Left forelimb (tissue), 1 donor: ENCODE measurements around the gene GNAZ.

ENCODE experiments used
- DNase-seq: peaks from one replicate; pipeline ENCODE4 v3.0.0-alpha.2; 2018; ENCODE audit warnings: low spot score

GNAZ gene

DNA sequence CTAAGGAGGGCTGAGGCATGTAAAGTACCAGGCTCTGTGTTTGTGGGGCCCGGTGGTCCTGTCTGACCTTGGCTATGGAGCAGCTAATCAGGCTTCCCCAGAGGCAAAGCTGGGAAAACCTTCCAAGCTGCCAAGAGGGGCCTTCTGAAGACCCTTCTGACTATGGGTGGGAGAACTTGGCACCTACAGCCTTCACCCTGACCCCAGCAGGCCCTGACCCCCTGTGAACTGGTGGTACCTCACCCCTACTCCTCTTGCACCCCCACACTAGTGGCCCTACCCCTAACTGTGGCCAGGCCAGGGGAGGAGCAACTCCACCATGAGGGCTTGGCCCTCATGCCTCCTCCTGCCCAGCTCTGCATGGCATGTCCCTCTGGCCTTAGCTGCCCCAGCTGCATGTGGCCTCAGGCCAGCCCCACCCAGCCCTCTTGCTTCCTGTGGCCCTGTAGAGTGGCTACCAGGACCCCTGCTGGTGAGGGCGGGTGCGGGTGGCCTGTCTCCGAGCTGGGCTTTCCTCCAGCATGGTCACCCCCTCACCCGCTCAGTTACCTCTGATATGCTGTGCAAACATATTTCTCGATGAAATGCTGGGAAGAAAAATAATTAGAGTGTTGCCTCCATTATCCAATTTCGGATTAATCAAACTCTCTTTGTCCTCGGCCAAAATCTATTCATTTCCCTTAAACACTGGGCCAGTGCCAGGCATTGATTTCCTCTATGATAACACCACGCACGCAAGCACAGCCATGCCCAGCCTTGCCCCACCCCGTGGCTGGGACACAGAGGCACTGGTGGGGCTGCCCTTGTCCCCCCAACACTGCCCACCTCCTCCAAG is 7.5 kb downstream of the GNAZ start:
- DNase-seq = no peak

DNA sequence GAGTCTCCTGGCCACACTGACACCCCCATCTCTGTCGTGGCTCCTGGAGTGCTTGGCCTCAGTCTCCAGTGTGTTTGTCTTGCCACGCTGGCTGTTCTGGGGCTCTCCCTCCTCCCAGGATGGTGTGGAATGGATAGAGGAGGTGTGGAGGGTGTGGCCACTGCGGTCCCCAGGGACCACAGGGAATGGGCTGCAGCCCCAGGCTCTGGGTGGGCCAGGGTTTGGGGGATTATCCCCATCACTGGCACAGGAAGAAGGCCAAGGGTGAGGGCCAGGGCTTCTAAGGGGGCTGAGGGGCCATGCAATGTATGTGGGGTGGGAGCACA is 8.1 kb downstream of the GNAZ start:
- no peak for DNase-seq

DNA sequence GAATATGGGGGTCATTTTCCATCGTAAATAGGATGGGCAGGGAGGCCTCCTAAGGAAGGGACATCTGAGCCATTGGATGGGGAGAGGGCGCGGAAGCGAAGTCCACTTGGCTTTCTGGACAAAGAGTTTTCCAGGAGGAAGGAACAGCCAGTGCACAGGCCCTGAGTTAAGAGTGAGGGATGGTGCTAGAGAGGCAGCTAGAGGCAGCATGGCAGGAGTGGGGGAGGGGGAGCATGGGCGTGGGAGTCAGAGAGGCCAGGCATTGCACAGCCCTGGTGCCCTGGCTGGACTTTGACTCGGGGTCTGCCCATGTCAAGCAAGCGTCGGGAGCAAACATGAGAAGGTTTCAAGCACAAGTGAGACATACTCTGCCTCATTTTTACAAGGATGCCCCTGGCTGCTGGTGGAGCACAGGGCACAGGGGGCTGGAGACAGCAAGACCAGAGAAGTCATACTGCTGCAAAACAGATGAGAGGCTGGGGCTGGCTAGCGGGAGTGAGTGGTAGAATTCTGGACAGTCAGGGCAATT is 9.0 kb downstream of the GNAZ start:
- DNase-seq = no peak

DNA sequence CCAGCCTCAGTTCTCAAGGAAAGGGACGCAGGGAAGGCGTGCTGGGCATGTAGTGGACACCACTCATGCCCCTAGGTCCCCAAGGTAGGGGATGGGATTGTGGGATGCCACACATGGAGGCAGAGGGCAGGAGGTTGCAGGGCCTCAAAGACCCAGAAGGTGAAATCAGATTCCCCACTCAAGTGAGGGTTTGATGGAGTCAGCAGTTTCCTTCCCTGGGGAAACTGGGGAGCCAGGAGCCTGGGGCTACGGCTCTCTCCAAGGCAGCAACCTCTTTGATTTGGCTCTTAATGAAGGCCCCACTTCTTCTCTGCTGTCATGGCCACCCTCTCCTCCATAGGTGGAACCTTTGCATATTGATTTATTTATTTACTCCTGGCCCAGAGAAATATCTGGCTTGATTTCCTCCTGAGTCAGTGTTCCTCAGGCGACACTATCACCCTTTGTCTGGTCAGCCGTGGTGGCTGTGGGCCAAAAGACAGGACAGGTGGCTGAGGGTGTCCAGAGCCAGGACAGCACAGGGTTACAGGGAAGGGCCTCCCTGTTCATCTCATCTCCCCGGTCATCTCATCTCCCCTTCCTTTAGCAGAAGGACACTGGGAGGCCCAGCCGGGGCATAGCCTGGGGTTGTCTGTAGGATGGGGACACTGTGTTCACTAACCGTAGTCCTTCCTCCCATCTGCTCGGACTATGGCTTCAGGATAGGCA is 9.6 kb downstream of the GNAZ start:
- DNase-seq = no peak

DNA sequence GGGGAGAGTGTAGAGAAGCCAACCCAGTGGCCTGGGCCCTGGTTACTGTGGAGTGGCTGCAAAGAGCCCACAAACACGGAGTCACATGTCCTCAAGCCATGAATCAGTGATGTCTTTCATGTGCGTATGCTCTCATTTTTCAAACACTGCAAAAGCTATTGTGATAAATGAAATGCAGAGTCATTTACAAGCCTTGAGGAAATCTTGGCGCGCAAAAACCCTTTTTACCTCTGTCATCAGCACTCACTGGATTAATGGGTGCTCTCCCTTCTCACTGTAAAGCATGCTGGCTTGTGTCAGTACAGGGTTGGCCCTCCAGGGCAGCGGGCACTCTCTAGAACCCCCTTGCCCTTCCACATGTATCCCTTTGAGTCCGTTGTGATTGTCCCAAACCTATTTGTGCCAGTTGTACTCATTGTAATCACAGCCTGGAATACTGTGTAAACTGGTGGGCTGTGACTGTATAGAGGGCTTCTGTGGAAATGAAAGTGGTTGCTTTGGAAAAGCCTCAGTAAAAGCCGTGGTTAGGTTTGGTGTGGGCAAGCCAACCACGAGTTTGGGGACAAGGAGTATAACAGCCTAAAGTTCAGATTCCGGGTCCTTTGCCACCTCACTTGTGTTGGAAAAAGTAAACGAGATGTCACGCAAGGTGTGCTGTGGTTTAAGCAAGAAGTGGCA is 10.4 kb downstream of the GNAZ start:
- no peak for DNase-seq

DNA sequence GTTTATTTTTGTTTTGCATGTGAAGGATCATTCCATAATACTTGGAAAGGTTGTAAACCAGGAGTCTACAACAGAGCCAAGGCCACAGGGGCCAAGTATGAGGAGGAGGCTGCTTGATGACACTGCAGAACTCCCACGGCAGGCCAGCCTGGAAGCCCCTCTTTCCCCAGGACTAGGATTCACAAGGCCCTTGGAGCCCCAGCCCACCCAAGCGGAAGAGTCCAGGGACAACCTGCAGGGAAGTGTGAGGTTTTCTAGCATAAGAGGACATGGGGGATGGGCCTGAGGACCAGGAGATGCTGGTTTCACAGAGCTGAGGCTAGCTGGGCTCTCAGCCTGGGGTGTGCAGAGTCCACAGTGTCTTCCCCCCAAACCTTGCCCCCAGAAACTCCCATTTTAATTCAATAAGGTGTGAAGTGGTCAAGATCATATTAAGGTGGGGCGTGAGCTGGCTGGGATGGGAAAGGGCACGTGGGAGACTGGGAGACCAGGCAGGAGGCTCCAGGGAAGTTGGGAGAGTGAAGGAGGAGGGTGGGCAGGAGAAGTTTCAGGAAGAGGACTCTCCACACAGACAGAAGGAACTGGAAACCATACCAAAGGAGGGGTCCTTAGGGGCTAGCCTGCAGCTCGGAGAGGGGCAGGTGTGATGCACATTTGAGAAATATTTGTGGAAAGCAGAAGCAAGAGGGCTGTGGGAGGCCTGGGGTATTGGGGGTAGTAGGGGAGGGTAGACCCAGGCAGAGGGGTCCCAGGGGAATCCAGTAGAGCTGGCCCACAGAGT is 12.4 kb downstream of the GNAZ start:
- DNase-seq = no peak

DNA sequence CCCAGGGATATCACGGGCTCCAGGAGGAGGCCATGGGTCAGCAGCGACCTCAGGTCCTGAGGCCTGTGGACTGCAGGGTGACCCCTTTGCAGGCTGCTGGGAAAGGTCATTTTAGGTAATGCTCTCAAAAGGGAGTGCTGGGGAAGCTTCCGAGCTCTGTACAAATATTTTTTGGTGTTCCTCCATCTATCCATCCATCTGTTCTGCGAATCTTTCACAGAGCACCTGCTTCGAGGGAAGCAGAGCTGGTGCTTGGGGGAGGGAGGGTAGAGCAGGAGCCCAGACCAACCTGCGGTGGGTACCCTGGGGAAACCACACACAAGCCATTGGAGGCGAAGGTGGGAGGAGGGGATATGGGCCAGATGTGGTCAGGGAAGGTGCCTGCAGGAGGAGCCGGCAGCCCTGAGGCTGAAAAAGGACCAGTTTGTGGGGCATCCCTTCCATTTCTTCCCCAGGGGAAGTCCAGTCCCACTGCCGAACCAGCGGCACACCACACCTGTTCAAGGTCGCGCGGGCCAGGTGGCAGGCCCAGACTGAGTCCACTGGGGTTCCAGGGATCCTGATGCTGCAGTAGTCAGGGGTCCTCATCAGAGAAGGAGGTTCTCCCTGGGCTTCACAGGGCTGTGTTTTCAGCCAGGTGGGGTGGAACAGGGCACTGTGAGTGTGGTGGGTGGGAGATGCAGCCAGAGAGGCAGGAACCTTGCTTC is 13.1 kb downstream of the GNAZ start:
- no peak for DNase-seq

DNA sequence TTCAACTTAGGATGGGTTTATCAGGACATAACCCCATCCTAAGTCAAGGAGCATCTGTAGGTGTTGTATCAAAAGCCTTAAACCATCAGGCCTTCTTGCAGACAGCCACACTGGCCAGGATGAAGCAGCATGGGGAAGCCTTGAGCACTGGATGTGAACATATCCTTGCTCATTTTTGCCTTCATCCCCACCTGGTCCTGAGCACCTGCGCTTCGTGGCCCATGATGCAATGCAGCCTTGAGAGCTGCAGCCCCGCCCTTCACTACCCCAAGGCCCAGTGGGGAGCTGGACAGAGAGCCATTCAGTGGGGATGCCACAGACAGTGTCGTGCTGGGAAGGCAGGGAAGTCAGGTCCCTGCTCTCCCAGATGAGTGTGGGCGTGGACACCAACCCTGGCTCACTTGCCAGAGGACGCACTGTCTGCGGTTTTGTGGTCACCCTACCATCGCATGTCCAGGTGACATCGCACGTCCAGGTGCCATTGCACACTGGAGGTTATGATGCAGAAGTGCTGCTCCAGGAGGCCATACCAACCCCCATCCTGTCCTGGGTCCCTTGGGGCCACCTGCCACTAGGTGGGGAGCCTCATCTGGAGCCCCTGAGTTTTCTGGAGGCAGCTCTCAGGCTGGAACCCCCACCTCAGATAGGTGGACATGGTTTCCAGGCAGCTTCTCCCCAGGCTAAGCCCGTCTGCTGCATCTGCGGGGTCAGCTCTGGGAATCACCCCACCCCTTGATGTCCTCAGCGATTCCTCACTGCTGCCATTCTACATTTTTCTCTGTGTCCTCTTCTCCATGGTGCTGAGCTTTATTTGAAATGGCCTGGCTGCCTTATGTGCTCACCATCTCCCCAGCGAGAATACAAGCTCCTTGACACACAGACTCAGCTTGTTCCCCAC is 14.4 kb downstream of the GNAZ start:
- no peak for DNase-seq

DNA sequence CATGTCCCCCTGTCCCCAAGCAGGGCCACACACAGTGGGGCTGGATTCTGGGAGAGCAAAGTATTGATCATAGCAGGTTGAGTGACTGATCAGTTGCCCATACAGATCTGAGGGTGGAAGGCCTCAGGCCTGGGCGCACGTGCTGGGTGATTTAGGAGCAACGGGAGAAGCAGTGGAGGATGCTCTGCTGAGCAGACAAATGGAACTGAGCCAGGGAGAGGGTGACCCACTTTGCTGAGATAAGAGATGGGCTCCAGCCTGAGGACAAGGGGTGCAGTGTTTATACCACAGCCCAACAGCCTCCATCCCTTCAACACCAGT is 15.0 kb downstream of the GNAZ start:
- no peak for DNase-seq

DNA sequence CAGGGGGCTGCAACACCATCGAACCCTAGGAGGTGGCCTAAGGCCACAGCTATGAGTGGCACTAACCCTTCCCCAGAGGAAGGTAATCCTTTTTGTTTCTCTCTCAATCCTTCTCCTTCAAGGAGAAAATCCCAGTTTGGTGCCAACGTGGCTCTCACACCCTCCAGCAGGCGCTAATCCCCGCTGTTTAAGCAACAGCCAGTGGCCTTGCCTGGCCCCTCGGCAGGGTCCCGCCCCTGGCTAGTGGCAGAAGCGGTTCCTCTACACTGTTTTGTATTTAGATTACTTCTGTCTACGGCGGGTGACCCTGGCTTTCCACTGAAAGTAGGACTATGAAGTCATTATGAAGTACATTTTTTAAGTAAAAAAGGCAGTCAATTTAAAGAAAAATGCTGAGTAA is 15.5 kb downstream of the GNAZ start:
- DNase-seq = no peak

DNA sequence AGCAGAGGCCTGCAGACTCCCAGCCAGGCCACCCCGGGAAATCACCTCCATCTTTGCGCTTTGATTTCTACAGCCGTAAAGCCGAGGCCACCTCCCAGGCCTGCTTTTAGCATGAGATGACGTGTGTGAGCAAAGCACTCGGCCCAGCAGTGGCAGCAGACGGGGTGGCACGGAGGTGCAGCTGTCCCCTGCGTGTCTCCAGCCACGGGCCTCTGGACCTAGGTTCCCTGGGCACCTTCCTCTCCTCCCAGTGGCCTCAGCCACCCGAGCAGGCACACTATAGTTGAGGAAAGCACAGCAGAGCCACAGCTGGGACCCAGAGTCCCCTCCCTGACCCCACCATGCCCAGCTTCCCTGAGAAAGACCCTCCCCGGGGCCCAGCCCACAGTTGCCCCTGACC is 15.9 kb downstream of the GNAZ start:
- DNase-seq = no peak

DNA sequence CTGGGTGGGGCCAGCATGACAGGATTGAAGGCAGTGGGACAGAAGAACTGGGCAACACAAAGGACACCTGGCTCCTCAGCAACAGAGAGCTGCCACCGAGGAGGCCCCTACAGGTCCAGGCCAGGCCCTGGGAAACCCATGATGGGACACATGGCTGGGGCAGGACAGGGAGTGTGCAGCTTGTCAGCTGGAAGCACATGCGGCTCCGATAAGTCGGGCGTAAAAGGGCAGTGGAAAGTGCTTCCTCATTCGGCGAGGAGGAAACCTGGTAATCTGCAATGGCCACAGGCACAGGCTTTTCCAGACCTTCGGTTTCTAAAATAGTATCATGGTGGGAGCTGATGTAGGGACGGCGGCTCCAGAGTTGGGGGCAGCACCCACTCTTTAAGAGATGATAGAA is 16.5 kb downstream of the GNAZ start:
- no peak for DNase-seq

DNA sequence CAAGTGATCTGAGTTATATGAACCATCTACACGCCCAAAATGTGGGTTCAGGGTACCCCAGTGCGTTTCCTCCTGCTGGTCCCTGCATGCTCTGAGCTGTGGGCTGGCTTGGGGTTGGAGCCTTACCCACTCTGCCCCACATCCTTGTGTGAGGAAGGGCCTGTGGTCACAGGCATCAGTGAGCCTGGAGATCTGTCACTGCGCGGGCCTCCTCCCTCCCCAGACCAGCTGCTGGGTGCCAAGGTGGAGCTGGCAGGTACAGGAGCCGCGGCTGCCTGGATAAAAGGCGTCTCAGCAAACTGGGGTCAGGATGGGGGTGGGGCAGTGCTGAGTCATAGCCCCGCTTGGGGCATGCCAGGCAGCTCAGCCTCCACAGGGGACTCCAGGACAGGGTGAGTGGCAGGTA is 17.9 kb downstream of the GNAZ start:
- DNase-seq = no peak

DNA sequence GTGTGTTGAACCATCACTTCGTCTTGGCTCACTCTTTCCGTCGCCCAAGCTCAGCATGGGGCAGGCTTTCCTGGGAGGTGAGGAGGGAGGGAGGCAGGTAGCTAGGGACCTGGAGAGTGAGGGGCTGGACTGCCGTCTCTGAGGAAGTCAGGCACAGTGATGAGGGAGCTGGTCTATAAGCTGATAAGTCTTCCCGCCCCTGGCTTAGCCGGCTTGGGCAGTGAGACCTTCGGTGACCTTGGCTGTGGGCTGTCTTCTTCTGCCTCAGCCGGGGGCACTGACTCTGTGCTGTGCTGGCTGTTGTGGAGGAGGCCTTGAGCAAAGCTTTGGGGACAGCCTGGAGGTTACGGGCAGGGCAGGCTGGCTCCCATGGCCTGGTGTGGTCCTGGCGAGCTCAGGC is 18.7 kb downstream of the GNAZ start:
- DNase-seq = no peak

DNA sequence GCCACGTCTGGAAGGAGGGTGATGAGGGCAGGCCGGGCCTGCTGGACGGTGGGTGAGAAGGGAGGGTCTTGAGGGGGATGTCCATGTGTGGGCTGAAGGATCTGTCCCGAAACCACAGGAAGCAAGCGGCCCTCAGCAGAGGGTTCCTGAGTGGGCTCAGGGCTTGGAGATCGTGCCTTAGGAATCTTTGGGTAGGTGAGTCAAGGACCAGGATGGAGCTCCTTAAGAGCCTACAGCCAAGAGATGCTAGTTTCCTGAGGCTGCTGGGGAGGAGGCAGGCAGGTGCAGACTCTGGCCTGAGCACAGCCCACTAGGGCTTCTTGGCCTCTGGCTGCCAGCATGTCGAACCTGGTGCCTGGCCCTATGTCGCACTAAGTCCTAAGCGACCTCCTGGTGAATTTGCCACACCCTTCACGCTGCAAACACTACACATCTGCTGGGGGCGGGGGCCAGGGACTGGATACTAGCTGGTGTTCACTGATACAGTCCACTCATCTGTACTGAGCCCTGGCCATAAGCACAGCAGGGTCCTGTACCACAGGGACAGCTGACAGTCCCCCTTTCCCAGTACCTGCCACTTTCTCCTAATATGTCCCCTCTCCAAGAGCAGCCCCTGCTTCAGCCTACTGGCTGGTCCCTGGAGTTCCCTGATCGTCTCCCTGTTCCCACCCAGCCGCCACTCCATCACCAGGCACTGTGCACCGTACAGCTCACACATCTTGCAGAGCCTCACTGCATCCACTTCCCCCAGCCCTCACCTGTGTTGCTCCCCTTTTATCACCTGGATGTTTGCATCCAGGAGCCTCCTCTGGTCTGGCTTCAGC is 19.5 kb downstream of the GNAZ start:
- no peak for DNase-seq

DNA sequence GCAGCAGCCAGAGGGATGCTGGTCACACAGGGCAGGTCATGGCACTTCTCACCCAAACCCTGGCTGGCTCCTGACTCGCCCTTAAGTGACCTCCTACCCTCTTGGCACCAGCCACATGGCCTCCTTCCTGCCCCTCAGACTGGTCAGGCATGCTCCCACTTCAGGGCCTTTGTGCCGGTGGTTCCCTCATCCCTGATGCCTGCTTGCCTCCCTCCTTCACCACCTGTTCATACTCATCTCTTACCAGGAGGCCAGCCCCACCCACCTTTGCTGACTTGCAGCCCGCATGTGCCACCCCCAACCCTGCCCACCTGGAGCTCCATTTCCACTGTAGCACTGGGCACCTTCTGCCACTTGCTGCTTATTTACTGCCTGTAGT is 20.1 kb downstream of the GNAZ start:
- DNase-seq = no peak

DNA sequence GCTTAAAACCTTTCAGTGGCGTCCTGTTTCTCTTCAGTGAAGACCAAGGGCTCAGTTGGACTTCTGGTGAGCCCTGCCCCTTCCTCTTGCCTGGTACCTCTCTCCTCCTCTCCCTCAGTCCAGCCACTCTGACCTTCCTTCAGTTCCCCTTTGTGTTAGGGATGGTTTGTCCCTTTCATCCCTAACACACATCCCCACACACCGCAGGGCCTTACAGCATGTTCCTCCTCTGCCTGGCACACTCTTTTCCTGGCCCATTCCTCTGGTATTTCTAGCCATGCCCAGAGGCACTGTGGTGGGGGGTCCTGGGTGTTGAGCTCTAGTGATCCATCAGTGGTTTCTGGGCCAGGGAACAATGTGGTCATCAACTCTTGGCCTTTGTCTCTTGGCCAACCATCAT is 21.4 kb downstream of the GNAZ start:
- no peak for DNase-seq

DNA sequence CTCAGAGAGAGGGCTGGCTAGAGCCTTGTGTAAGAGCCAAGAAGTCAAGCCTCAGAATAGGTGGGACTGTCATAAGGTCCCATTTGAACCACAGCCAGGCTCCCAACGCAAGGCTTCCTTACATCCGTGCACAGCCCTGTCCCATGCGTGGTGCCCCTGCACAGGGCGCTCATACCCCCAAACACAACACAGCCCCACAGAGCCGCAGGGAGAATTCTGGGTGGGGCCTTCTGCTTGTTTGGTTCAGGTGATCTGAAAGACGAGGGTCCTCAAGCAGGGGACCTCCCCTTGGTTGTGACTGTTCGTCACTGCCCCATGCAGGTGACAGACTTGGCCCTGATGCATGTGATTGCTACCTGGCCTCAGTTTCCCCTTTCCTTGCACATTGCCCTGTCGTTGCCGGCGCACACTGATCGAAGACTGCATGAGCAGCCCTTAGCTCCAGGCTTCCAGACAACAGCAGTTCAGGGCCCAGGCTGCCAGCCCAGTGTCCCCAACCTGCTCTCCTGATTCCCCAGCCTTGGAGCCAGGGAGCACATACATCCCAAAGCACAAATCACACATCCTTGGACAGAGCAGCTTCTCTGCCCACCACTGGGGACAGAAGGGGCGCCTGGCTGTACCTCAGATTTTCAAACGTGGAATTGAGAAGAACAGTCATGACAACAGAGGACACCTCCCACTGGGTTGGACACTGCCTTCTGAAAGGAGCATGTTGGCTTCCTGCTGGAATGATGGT is 22.1 kb downstream of the GNAZ start:
- DNase-seq = no peak
